Embryonic facial prominence (tissue), 1 donor: ENCODE data around the gene ME3.

Experiments
- DNase-seq: peaks from one replicate; pipeline ENCODE4 v3.0.0-alpha.2; 2016; ENCODE audit errors: extremely low spot score

Gene ME3

DNA sequence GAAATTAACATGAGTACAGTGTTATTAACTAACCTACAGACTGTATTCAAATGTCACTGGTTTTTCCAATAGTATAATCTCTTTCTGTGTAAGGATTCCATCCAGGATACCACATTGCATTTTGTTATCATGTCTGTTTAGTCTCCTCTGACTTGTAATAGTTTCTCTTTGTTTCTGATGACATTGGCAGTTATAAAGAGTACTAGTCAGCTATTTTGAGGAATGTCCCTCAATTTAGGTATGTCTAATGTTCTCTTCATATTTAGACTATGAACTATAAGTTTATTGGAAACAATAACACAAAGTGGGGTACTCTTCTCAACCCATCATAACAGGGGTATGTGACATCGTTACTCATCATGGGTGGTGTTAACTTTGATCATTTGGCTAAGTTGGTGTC is 20.3 kb upstream of the ME3 start:
- no peak for DNase-seq

DNA sequence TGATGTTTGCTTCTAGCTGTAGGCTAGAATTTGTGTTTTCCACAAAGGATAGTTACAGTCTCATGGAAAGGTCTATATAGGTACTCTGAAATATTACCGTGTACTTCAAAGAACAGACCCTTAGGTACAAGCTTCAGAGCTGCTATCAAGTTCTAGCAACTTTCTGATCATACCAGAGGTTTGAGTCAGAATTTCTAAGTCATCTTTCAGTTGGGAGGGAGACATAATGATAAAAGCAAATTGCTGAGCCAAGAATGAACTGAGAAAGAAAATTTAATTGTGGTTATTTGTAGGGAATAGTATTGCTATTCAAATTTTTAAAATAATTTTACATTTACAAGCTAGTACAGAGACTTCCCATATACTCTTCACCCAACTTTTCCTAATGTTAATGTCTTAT is 19.9 kb upstream of the ME3 start:
- DNase-seq = no peak

DNA sequence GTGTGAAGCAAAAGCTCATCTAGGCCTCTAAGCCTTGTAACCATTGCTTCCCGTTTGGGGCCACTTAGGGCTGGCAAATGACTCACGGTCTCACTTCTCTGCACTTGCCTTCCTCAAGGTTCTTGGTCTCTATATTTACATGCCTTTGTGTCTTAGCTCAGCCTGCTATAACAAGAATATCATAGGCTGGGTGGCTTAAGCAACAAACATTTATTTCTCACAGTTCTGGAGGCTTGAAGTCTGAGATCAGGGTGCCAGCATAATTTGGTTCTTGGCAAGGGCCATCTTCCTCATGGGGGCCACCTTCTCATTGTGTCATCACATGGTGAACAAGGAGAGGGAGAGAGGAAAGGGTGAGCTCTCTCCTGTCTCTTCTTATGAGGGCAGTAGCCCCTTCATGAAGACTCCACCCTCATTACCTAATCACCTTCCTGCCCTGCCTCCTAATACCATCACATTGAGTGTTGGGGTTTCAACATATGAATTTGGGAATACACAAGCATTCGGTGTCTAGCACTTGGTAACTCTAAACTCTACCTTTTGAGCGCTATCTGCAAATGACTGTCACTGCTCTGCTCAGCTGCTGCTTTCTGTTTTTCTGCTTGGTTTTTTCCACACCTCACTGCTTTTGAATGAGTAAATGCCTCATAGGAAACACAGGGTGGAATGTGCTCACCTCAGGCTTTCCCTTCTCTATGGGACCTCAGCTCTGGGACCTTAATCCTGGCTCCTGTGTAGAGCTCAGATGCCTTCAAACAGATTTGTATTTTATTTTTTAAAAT is 16.2 kb upstream of the ME3 start:
- no peak for DNase-seq

DNA sequence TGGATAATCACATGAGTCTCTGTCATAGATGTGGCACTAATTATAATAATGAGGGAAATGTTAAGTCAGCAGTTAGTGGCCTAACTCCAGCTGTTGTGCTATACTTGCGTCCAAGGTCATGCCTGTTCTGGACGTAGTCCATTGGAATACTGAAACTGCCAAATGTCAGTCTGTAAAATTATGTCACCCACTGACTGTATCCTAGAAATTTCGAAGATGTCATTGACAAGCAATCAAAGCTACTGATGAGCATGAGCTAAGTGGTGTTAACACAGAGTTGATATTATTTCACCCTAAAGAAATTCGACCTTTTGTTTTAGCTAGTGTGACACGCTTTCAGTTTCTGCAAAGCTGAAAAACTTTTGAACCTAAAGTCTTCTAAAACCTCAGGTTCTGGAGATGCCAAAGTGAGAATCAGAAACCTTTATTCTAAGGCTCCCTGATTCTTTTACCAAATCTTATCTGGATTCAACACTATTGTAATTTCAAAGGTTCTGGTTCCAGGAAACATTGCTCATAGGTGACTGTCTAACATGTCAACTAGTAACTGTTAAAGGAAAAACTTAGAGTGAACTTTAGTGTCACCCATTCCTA is 14.9 kb upstream of the ME3 start:
- no peak for DNase-seq

DNA sequence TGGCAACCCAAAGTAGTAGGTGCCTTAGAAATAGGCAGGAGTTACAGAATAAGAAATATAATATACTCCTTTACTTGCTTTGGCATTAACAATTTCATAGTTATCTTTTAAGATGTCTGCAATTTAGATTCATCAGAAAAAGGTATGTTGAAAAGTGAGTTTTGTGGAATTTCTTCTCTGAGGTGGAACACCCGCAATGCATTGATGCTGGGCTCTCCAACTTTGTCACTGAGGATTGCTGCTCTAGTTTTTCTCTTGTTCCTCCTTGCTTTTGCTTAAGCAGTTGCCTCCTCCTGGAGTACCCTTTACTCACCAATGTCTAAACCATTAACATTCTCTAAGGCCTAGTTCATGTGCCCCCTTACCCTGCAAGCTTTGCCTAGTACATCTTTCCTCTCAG is 14.1 kb upstream of the ME3 start:
- no peak for DNase-seq

DNA sequence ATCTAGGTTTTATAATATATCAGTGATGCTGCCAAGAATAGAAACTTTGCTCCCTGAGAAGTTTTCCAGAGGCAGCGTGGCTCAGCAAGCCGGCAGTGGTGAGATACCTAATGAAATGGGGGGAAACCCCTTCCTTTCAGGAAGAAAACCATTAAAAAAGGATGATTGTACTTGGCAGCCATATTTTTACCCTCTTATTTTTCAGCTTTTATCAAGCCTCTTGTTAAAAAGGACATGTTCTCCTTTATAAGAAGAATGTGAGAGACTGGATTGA is 9.0 kb upstream of the ME3 start:
- DNase-seq = peak; percentile 26

DNA sequence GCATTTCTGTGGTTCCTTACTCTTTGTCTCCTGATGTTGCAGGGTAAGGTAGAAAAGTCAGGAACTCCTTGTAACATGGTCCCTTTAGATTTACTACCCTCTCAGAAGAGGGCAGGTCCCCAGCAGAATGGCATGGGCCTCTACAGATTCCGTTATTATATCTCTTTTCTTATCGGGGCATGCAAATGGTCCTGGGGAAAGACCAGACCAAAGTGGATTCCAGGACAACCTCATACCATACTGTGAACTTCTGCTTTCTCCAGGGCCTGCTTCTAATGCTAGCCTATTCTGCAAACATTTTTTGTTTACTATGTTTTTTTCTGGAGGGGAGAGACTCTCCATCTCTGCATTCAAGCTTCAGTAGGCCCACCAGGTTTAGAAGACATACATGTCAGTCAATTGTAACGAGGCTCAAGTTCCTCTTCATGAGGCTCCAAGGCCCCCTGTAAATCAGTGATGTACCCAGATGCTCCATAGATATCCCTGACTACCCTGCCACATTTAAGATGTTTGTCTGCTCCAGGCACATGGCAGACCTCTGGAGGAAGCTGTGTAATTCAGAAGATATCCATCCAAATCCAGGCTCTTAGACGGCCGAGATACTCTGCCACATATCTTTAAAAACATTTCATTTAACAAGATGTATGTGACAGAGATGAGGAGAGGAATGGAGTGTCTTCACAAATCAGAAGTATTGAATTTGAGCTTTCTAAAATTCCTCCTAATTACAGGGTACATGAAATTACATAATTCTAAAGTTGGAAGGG is 8.5 kb upstream of the ME3 start:
- DNase-seq = no peak

DNA sequence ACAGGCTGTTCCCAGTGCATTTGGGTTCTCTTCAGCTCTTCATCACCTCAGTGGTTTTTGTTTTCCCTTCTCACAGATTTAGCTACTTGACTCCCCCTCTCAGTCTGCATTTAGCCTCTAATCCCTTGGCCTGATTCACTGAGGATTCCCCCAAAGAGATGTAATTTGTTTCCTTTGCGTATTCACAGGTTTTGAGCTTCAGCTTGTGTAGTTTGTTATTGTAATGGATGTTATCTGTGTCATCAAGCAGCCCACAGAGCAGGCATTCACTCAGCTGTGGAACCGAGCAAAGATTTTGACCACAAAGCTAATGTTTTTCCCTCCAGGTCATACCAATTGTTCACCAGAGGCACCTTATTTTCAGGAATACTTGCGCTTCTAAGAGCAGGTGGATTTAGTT is 6.4 kb upstream of the ME3 start:
- DNase-seq = no peak

DNA sequence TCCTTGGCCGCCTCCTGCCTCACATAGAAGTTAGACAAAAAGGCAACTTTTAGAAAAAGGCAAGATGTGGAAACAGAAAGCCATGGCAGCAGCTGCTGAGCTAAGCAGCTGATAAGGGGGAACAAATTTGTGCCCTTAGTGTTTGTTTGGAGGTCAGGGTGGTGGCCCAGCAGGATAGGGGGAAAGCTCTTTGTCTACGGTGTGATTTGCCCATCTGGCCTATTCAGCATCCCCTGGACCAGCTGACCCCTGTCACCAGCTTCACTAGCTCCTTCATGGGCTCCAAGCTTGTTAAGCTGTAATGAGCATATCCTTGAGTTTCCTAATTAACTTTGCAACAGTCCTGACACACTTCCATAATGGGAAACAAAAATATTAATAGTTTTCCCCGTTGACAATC is 5.9 kb upstream of the ME3 start:
- no peak for DNase-seq

DNA sequence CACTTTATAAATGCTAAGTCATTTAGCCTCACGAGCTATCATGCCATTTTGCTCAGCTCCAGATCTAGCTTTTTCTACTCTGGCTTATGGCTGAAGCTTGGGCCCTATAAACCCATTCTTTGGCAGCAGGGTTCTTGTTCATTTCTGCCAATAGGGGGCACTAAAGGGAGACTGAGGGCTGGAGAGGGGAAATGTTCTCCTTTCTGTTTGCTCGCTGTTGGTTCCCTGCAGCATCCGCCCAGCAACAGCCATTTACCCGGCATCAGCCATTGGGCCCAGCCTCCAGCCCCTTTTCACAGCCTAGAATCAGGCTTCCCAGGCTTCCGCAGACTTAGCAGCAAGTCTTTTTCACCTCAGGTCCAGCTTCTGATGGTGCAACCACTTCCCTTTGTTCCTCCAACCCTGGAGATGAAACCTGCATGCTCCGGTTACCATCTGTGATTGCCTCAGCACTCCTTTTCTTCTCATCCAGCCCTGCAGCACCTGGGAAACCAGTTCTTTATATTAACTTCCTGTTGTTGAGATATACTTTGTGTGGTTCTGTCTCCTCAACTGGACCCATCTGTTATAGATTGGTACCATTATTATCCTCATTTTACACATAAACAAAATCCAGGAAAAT is 4.2 kb upstream of the ME3 start:
- DNase-seq = no peak

DNA sequence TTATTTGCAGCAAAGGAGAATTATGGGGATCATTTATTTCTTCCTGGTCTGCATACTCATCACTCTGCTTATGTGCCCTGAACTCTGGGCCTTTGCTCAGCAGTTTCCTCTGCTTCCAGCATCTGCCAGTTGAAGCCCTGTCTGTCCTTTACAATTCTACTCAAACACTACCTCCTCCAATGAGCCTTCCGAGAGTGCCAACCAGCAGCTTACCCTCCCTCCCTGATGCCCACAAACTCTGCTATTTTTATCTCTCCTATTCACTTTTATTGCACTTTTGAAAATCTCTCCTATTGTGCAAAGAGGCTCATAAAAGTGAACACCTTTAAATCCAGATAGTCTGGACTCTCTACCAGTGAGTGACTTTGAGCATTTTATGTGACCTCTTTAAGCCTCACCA is 3.6 kb upstream of the ME3 start:
- DNase-seq = no peak

DNA sequence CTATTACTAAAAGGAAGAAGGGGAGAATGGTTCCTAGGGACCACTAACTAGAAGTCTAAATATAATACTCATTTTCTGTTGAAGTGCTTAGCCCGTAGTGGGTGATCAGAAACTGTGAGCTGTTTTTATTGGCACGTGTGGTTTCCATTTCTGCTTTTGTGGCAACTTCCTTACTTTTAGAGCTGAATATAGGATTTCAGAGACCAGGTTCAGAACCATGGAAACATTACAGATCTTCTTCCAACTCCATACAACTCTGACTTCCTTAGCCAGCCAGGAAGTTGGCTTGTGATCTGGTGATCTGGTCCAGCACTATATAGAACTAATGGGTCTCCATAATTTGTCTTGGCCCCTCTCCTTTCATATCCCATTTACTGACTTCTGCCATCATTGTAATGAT is 2.6 kb upstream of the ME3 start:
- DNase-seq = no peak

DNA sequence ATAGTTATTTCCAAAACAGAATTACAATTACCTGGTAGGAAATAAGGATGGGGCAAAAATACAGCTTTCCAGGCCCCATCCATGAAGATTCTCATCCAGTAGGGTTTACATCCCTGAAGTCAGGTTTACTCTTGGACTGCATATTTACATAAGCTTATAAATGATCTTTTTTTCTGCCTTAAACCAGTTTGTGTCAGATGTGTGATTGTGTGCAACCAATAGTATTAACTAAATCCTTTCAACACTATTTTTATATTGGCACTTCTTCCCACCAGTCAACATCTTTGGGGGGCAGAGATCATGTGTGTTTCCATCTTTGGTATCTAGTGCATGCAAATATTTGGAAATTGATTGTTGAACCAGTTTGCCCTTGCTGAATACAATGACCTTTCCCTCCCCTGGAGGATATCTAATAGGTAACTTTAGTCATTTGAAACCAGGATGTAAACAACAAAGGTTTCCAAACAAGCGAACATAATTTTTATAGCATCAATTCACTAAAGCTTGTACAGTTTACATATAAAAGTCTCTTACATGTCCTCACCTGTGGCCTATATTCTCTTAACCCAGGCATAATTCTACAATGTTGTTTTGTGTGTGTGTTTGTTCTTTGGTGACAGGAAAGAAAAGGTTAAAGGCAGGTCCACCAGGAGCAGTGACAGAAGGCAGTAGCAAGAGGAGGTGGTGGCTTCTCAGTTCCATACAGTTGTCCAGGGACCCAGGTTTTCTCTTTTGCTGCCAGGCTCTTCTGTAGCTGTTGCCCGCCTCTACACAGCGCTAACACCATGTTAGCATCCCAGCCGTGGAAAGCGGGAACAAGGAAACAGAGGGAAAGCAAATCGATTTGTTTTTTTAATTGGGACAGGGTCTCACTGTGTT is 1.7 kb upstream of the ME3 start:
- DNase-seq = no peak

DNA sequence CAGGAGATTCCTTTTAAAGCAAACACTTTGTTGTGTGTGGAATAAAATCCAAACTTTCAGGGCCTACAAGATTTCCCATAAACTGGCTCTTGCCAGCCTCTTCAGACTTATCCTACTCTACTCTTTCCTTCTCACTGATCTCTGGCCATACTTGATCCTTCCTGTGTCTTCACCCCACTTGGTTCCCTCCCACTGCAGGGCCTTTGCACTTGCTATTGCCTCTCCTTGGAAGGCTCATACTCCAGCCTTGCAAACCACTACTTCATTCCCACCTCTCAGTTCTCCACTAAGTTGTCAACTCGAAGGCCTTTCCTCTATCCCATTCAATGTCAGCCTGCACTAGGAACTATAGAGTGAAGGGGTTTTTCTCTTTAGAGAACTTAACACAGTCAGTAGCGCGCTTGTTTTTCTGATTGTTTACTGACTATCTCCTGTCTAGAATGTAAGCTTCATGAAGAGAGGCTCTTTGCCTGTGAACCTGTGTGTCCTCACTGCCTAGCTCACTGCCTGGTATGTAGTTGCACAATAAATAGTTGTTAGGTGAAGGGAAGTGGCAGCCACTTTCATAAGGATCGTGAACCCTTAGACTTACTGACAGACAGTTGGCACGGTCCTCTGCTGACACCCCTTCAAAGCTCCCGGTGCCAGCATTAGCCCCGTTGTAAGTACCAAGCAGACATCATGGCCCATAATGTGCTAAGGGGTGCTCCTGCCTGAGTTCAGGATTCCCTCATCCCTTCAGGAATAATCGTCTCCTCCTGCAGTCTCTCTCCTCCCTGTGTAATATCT is 833 bp upstream of the ME3 start:
- DNase-seq = no peak

DNA sequence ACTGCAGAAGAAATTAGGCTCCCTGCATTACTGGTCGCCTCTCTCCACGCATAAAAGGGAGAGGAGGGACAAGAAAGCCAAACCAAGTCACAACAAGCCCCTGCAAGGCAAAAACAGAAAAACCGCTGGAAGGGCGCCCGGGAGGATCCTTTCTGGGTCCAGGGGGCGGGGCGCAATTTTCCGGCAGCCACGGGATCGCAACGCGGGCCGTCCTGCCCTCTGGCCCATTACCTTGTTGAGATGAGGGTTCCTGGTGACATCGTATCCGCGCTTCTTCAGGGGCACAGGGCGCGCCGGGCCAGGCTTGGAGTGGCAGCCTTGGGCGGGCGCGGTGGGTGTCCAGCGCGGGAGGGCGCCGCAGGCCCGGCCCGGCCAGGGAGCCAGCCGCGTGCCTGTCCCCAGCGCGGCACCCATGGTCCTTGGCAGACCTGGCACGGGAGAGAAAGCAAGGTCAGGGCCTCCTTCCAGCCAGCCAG is 847 bp downstream of the ME3 start:
- DNase-seq = no peak

DNA sequence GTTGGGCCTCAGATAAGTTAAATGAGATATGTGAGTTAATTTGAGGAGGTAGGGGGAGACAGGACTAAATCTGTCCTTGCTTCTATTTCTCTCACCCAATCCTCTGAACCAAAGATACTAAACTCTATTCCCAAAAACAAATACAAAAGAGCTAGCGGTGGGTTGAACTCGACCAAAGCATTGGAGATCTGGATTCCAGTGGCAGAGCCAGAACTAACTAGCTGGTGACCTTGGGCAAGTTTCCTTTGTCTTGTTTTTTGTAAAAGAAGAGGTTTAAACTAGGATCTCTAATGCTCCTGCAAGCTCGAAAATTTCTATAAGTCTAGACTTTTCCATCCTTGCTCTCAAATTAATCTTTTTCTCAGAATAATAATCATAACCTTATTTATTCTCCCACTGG is 1.5 kb downstream of the ME3 start:
- DNase-seq = no peak

DNA sequence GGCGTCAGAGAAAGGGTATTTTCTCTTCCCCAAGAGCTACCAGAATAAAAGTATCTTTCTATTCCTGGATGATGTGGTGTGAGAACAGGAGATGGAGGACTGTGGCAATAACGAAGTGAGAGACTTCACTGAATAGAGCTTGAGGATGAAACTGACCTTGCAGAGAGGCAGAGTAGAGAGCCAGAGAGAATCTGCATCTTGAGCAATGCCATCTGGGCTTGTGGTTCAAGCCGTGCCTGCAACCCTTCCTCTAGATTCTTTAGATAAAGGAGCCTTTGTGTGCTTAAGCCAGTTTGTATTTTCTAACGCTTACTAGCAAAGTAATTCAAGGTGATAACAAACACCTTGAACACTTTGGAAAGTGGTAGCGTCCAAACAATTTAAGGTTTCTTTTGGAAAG is 2.2 kb downstream of the ME3 start:
- DNase-seq = no peak

DNA sequence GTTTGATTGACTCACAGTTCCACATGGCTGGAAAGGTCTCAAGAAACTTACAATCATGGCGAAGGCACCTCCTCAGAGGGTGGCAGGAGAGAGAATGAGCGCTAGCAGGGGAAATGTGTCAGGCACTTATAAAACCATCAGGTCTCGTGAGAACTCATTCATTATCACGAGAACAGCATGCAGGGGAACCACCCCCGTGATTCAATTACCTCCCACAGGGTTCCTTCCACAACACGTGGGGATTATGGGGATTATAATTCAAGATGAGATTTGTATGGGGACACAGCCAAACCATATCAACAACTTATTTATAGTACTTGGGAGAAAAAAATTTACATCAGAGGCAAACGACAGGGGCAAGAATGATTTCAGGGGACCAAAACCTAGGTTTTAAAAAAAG is 3.0 kb downstream of the ME3 start:
- DNase-seq = no peak

DNA sequence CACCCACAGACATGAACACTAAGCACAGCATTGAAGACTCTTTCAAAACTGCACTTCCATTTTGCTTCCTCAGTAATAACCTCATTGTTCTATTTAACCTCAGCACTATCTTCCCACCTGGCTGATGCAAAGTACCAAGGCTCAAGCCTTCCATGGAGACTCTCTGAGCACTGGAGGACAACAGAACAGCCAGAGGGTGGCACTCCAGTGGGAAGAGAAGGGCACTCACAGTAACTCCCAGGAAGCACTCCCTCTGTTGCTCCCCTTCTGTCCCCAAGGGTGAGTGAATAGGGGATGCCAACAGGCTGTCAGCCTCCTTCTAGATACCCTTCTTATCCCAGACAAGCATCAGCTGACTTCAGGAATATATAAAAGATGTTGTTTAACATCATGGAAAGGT is 3.5 kb downstream of the ME3 start:
- DNase-seq = no peak

DNA sequence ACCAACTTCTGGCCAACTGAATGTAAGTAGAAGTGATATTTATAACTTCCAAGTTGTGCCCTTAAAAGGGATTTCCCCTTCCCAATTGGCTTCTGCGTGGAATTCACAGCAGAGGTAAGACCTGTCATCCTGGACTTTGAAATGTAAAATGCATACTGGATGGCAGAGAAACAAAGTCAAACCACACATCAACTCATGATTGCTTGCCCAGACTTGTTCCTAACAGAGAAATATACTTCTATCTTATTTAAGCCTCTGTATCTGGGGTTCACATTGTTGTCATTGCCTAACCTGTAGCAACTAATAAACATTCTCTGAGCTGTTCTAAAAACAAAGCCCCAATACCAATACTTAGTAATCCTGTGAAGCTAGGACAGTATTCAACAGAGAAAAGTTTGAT is 6.2 kb downstream of the ME3 start:
- DNase-seq = no peak

DNA sequence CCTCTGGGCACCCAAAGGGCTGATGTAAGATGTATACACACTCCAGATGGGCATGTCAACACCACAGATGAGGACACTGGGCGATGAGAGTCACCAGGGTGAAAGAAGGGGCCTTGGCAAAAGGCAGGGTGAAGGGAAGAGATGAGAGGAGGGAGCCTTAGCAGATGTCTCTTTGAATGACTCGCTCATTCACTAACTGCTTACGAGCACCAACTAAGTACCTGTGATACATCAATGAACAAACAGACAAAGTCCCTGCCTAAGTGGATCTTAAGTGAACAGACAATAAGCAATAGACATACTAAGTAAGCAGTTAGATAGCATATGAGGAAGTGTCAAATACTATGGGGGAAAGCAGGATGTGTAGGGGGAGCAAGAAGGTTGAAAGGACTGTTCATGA is 7.5 kb downstream of the ME3 start:
- no peak for DNase-seq
